Measurements from ENCODE around the gene BMP10.

The BMP10 gene

GRCh38 chr2:68847751-68848150, 23.4 kb downstream of the BMP10 start:
- no peak for DNase-seq

GRCh38 chr2:68846091-68846490, 25.1 kb downstream of the BMP10 start:
- no peak for DNase-seq

GRCh38 chr2:68845043-68845442, 26.2 kb downstream of the BMP10 start:
- DNase-seq, result no peak

- no peak for DNase-seq
Observed at GRCh38 chr2:68839260-68839833, 31.9 kb downstream of the BMP10 start.

- DNase-seq, result no peak
Observed at GRCh38 chr2:68838641-68839040, 32.6 kb downstream of the BMP10 start.

- no peak for DNase-seq
Observed at GRCh38 chr2:68837861-68838341, 33.3 kb downstream of the BMP10 start.

- no peak for DNase-seq
Observed at GRCh38 chr2:68837164-68837860, 33.9 kb downstream of the BMP10 start.

GRCh38 chr2:68835621-68836020, 35.6 kb downstream of the BMP10 start:
- no peak for DNase-seq

GRCh38 chr2:68834737-68835376, 36.3 kb downstream of the BMP10 start:
- no peak for DNase-seq

GRCh38 chr2:68833162-68833561, 38.0 kb downstream of the BMP10 start:
- no peak for DNase-seq

- no peak for DNase-seq
Observed at GRCh38 chr2:68832233-68832869, 38.8 kb downstream of the BMP10 start.

GRCh38 chr2:68831686-68832232, 39.4 kb downstream of the BMP10 start:
- no peak for DNase-seq

GRCh38 chr2:68829749-68830148, 41.4 kb downstream of the BMP10 start:
- no peak for DNase-seq

- no peak for DNase-seq
Observed at GRCh38 chr2:68828887-68829708, 42.1 kb downstream of the BMP10 start.

- DNase-seq, result no peak
Observed at GRCh38 chr2:68827666-68828065, 43.5 kb downstream of the BMP10 start.

GRCh38 chr2:68825866-68826265, 45.3 kb downstream of the BMP10 start:
- DNase-seq, result no peak

GRCh38 chr2:68824831-68825230, 46.4 kb downstream of the BMP10 start:
- no peak for DNase-seq

GRCh38 chr2:68822207-68822872, 48.9 kb downstream of the BMP10 start:
- no peak for DNase-seq

- DNase-seq, result no peak
Observed at GRCh38 chr2:68819556-68819955, 51.6 kb downstream of the BMP10 start.

- DNase-seq, result no peak
Observed at GRCh38 chr2:68817306-68817705, 53.9 kb downstream of the BMP10 start.
